Liver (tissue), 9 donors: ENCODE results near the gene NCS1. TPM values are rescaled to one million over a fixed set of nuclear protein-coding genes. Genes with fewer than 3 reads are reported as not detected.

Experiments used
- DNase-seq: peaks from one replicate; pipeline ENCODE4 v3.0.0-alpha.2; 2017; ENCODE audit warnings: low spot score
- H3K27ac ChIP-seq, 2 donors: one replicate each; pipeline ENCODE4 v1.7.0; 2013; ENCODE audit warnings: inconsistent platforms in 2 of 2, low read length in 2 of 2, control low read depth in 1 of 2, low read depth in 1 of 2, mild to moderate bottlenecking in 1 of 2
- H3K27me3 ChIP-seq, 4 donors: one replicate each; pipeline versions ENCODE4 v1.6.1 to v1.7.0; 2013; ENCODE audit warnings: low read length in 3 of 4, inconsistent platforms in 1 of 4, mild to moderate bottlenecking in 1 of 4, moderate library complexity in 1 of 4; ENCODE audit not compliant: control insufficient read depth in 4 of 4, insufficient read depth in 4 of 4
- H3K36me3 ChIP-seq, 4 donors: one replicate each; pipeline versions ENCODE4 v1.6.1 to v1.7.0; 2013; ENCODE audit warnings: low read length in 3 of 4, mild to moderate bottlenecking in 3 of 4, low read depth in 1 of 4, moderate library complexity in 1 of 4; ENCODE audit not compliant: control insufficient read depth in 4 of 4, insufficient read depth in 3 of 4
- H3K4me1 ChIP-seq, 4 donors: one replicate each; pipeline versions ENCODE4 v1.6.1 to v1.7.0; 2013; ENCODE audit warnings: low read length in 3 of 4, mild to moderate bottlenecking in 3 of 4, moderate library complexity in 1 of 4; ENCODE audit not compliant: control insufficient read depth in 4 of 4, insufficient read depth in 4 of 4
- H3K4me3 ChIP-seq, 3 donors: one replicate each; pipeline versions ENCODE4 v1.6.1 to v1.7.0; 2013; ENCODE audit warnings: low read length in 3 of 3, control low read depth in 1 of 3, low read depth in 1 of 3, mild to moderate bottlenecking in 1 of 3
- H3K9ac ChIP-seq, 2 donors: one replicate each; pipeline ENCODE4 v1.7.0; 2013; ENCODE audit warnings: low read length in 2 of 2, mild to moderate bottlenecking in 2 of 2, moderate library complexity in 2 of 2, control low read depth in 1 of 2, low read depth in 1 of 2
- H3K9me3 ChIP-seq, 4 donors: one replicate each; pipeline versions ENCODE4 v1.6.1 to v1.7.0; 2013; ENCODE audit warnings: low read length in 3 of 4; ENCODE audit not compliant: control insufficient read depth in 4 of 4
- ATF3 ChIP-seq: IDR thresholded peaks from 2 replicates; pipeline ENCODE4 v1.6.1; 2016; ENCODE audit warnings: antibody characterized with exemption
- CTCF ChIP-seq: fragments of 150-350 bp; IDR thresholded peaks from 2 replicates; pipeline ENCODE4 v1.5.1; 2017; ENCODE audit warnings: improper control_type of control experiment, low read depth, low read length; ENCODE audit not compliant: missing input control
- EGR1 ChIP-seq, 2 donors: IDR thresholded peaks; 2 replicates each; pipeline ENCODE4 v1.6.1; 2016 to 2018; ENCODE audit warnings: antibody characterized with exemption in 2 of 2, low read depth in 2 of 2
- FOXA1 ChIP-seq: IDR thresholded peaks from 2 replicates; pipeline ENCODE4 v1.6.1; 2016; ENCODE audit warnings: antibody characterized with exemption
- FOXA2 ChIP-seq: IDR thresholded peaks from 2 replicates; pipeline ENCODE4 v1.6.1; 2016; ENCODE audit warnings: antibody characterized with exemption
- GABPA ChIP-seq, 2 donors: IDR thresholded peaks in 1 of 2; conservative IDR thresholded peaks in 1 of 2; 2 replicates each; pipeline ENCODE4 v1.6.1; 2016; ENCODE audit warnings: antibody characterized with exemption in 2 of 2, mild to moderate bottlenecking in 1 of 2, moderate library complexity in 1 of 2
- HNF4A ChIP-seq, 2 donors: conservative IDR thresholded peaks; 2 replicates each; pipeline ENCODE4 v1.6.1; 2016; ENCODE audit warnings: antibody characterized with exemption in 2 of 2, mild to moderate bottlenecking in 2 of 2
- HNF4G ChIP-seq: IDR thresholded peaks from 2 replicates; pipeline ENCODE4 v1.6.1; 2016; ENCODE audit warnings: antibody characterized with exemption
- JUND ChIP-seq, 2 donors: IDR thresholded peaks; 2 replicates each; pipeline ENCODE4 v1.6.1; 2016; ENCODE audit warnings: antibody characterized with exemption in 2 of 2
- MAX ChIP-seq: IDR thresholded peaks from 2 replicates; pipeline ENCODE4 v1.6.1; 2016; ENCODE audit warnings: antibody characterized with exemption
- NR2F2 ChIP-seq: IDR thresholded peaks from 2 replicates; pipeline ENCODE4 v1.6.1; 2016; ENCODE audit warnings: antibody characterized with exemption
- RAD21 ChIP-seq, 2 donors: IDR thresholded peaks; 2 replicates each; pipeline ENCODE4 v1.6.1; 2016; ENCODE audit warnings: antibody characterized with exemption in 2 of 2, mild to moderate bottlenecking in 2 of 2
- REST ChIP-seq: IDR thresholded peaks from 2 replicates; pipeline ENCODE4 v1.6.1; 2016; ENCODE audit warnings: antibody characterized with exemption, mild to moderate bottlenecking
- RXRA ChIP-seq, 2 donors: IDR thresholded peaks; 2 replicates each; pipeline ENCODE4 v1.6.1; 2017 to 2018; ENCODE audit warnings: antibody characterized with exemption in 2 of 2, mild to moderate bottlenecking in 1 of 2
- SP1 ChIP-seq: IDR thresholded peaks from 2 replicates; pipeline ENCODE4 v1.6.1; 2018; ENCODE audit warnings: antibody characterized with exemption, mild to moderate bottlenecking
- TAF1 ChIP-seq: conservative IDR thresholded peaks from 2 replicates; pipeline ENCODE4 v1.6.1; 2016; ENCODE audit warnings: antibody characterized with exemption, mild to moderate bottlenecking
- YY1 ChIP-seq: IDR thresholded peaks from 2 replicates; pipeline ENCODE4 v1.6.1; 2016; ENCODE audit warnings: antibody characterized with exemption, mild to moderate bottlenecking
- ZBTB33 ChIP-seq: IDR thresholded peaks from 2 replicates; pipeline ENCODE4 v1.6.1; 2016; ENCODE audit warnings: antibody characterized with exemption
- WGBS: extraction: QIAGEN DNeasy Blood & Tissue Kit; methylation state at CpG from one replicate; pipeline ENCODE4 v1.1.7; 2013; 5-methylcytosine and 5-hydroxymethylcytosine counted together
- polyA plus RNA-seq, 2 donors: library from polyadenylated mRNA; stranded (reverse) in 1 of 2; unstranded in 1 of 2; fragments of 200-250 nt in 1 of 2; fragments of >200 nt in 1 of 2; fragmentation: Nextera tagmentation in 1 of 2; extraction: Ambion mirVana in 1 of 2; gene quantifications; one replicate each; pipeline versions ENCODE4 v1.2.1 to v1.2.3, GENCODE V29; 2013 to 2015
- total RNA-seq, 2 donors: library from RNA; depleted of rRNA; stranded (reverse); fragments of >200 nt; gene quantifications; one replicate each; pipeline ENCODE4 v1.2.3, GENCODE V29; 2014
- donor health status: healthy.
- donor health status: healthy.
- donor health status: healthy.
- donor health status: healthy.
- donor health status: healthy.

The NCS1 gene
- total and polyA plus RNA-seq, 4 donors: 0.35 to 2.5 (median 1.2) TPM

GRCh38 chr9:130264414-130265350 lies 92.5 kb downstream of the NCS1 start:
- DNase-seq: no peak
- H3K36me3 ChIP-seq: no peaks in the 10 kb centered on the region
- H3K27ac ChIP-seq: no peak overlapping the region
- 82% methylated on average over 18 of the region's 18 CpGs for WGBS
- peaks cover 0 to 2% (median 0%) of the 10 kb centered on the region in 4 donors for H3K27me3 ChIP-seq
- TF ChIP-seq JUND (IDR thresholded peaks at IDR 0.05) (no peak), YY1 (no peak), NR2F2 (no peak), HNF4G (no peak), HNF4A (conservative IDR thresholded peaks at IDR 0.05) (no peak), FOXA1 (no peak), CTCF (no peak), RAD21 (IDR thresholded peaks at IDR 0.05) (no peak), FOXA2 (no peak), EGR1 (IDR thresholded peaks at IDR 0.05; ENCODE audit: low read depth in 2 of 2) (no peak), REST (no peak), RXRA (IDR thresholded peaks at IDR 0.05) (no peak), TAF1 (no peak), GABPA (IDR thresholded peaks at IDR 0.05 in 1 of 2, conservative IDR thresholded peaks at IDR 0.05 in 1 of 2) (no peak), ATF3 (no peak), ZBTB33 (no peak), MAX (no peak), SP1 (no peak)
- no peaks in the 10 kb centered on the region for H3K9me3 ChIP-seq
- peaks cover 18 to 46% (median 30%) of the 10 kb centered on the region in 4 donors for H3K4me1 ChIP-seq
- H3K4me3 ChIP-seq: no peak overlapping the region
- no peak overlapping the region for H3K9ac ChIP-seq
